DMS 273 (cell line): ENCODE measurements around the gene LIN28B.
"Not testable (repeated sequence)": the region's sequence is repeated elsewhere in the genome, so short reads cannot be mapped to it uniquely, and the experiment has no call there.

Experiments used
- DNase-seq: peaks from one replicate; lab custom pipeline; 2025; ENCODE audit not compliant: unreplicated experiment; lab: John Stamatoyannopoulos, UW

LIN28B gene

GRCh38 chr6:105066233-105066632 lies 109.3 kb downstream of the LIN28B start:
- no peak for DNase-seq

GRCh38 chr6:105066836-105067235 lies 109.9 kb downstream of the LIN28B start:
- DNase-seq = no peak

GRCh38 chr6:105067329-105067728 lies 110.4 kb downstream of the LIN28B start:
- no peak for DNase-seq

GRCh38 chr6:105068407-105068806 lies 111.5 kb downstream of the LIN28B start:
- DNase-seq = no peak

- no peak for DNase-seq
Measured at GRCh38 chr6:105069821-105070445, 113.0 kb downstream of the LIN28B start.

- peak; percentile 11 for DNase-seq
Measured at GRCh38 chr6:105072798-105073199, 115.9 kb downstream of the LIN28B start.

GRCh38 chr6:105075210-105075609 lies 118.3 kb downstream of the LIN28B start:
- no peak for DNase-seq

- not testable (repeated sequence) for DNase-seq
Measured at GRCh38 chr6:105076418-105076817, 119.5 kb downstream of the LIN28B start.

GRCh38 chr6:105077596-105078385 lies 120.9 kb downstream of the LIN28B start:
- peak; percentile 76 for DNase-seq

GRCh38 chr6:105078386-105078708 lies 121.4 kb downstream of the LIN28B start:
- DNase-seq = no peak

- DNase-seq = no peak
Measured at GRCh38 chr6:105080279-105080678, 123.4 kb downstream of the LIN28B start.

GRCh38 chr6:105081662-105082061 lies 124.8 kb downstream of the LIN28B start:
- DNase-seq = not testable (repeated sequence)

- peak; percentile 75 for DNase-seq
Measured at GRCh38 chr6:105087571-105088211, 130.8 kb downstream of the LIN28B start.

- DNase-seq = no peak
Measured at GRCh38 chr6:105091140-105091829, 134.4 kb downstream of the LIN28B start.

GRCh38 chr6:105094133-105094640 lies 137.3 kb downstream of the LIN28B start:
- peak; percentile 24 for DNase-seq

GRCh38 chr6:105095139-105095538 lies 138.2 kb downstream of the LIN28B start:
- DNase-seq = no peak

- no peak for DNase-seq
Measured at GRCh38 chr6:105097288-105097687, 140.4 kb downstream of the LIN28B start.

GRCh38 chr6:105099371-105099770 lies 142.5 kb downstream of the LIN28B start:
- DNase-seq = no peak

GRCh38 chr6:105102186-105102585 lies 145.3 kb downstream of the LIN28B start:
- no peak for DNase-seq

GRCh38 chr6:105105094-105105493 lies 148.2 kb downstream of the LIN28B start:
- no peak for DNase-seq

- DNase-seq = no peak
Measured at GRCh38 chr6:105106260-105106659, 149.4 kb downstream of the LIN28B start.
